Measurements from ENCODE around the gene RTP2. TPM values are rescaled to one million over a fixed set of nuclear protein-coding genes. Genes with fewer than 3 reads are reported as not detected.

RTP2 gene, protein sequence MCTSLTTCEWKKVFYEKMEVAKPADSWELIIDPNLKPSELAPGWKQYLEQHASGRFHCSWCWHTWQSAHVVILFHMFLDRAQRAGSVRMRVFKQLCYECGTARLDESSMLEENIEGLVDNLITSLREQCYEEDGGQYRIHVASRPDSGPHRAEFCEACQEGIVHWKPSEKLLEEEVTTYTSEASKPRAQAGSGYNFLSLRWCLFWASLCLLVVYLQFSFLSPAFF
- not detected in 2 replicates for total RNA-seq

DNA sequence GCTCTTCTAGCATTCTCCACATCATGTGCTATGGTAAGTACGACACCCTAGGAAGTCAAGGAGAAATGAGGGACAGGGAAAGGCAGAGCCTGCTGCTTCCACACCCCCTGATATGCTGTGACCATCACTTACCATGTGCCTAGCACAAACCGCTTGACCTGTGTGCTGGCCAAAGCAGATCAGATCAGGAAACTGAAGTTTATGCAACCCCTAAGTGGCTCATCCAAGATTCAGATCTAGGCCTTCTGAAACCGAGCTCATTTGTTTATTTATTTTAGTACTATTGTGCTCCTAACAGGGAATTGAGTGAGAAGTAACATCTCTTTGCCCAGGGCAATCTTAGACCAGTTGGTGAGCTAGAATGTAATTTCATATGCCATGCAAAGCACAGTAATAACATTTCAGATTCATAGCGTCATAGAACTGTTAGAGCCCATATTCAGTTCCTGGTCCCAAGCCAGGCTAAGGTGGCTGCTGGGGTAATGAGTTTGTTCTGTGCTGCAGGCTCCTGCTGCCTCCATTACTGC, at the start of gene RTP2:
Gene RTP2, minus strand, starts transcription at position 51 of the 527 bp plus-strand sequence. CDS start 429 bp downstream, outside the sequence.

GRCh38 chr3:187745201-187746058, 43.1 kb upstream of the RTP2 start, which contains the start of gene BCL6:
Gene BCL6, minus strand, starts transcription at chr3:187745468. Its CDS starts 11,775 bp downstream, at chr3:187733693.

GRCh38 chr3:187669675-187670504, 32.5 kb downstream of the RTP2 start, which contains the start of gene SST:
Gene SST, minus strand, starts transcription at chr3:187670394. Its CDS starts 103 bp downstream, at chr3:187670291.

Other genes starting within 250 kb of the RTP2 start
- gene SST, start 32.2 kb downstream of the RTP2 start, total RNA-seq, result not detected in 2 replicates
- gene BCL6, start 42.9 kb upstream of the RTP2 start, total RNA-seq, result 13.1 and 17.6 TPM in 2 replicates

All from thoracic aorta endothelial cell (primary cell).